Measurements from ENCODE around the gene ARF6.

GRCh38 chr14:49868720-49869114 lies 24.2 kb upstream of the ARF6 start:
- TF ChIP-seq POLR2A (IDR thresholded peaks at IDR 0.05) (no peak), POLR2AphosphoS5 (IDR thresholded peaks at IDR 0.05; ENCODE audit: insufficient read depth in 1 of 2, low read depth in 1 of 2) (no peak)
- TF ChIP-seq, protein P1, sequence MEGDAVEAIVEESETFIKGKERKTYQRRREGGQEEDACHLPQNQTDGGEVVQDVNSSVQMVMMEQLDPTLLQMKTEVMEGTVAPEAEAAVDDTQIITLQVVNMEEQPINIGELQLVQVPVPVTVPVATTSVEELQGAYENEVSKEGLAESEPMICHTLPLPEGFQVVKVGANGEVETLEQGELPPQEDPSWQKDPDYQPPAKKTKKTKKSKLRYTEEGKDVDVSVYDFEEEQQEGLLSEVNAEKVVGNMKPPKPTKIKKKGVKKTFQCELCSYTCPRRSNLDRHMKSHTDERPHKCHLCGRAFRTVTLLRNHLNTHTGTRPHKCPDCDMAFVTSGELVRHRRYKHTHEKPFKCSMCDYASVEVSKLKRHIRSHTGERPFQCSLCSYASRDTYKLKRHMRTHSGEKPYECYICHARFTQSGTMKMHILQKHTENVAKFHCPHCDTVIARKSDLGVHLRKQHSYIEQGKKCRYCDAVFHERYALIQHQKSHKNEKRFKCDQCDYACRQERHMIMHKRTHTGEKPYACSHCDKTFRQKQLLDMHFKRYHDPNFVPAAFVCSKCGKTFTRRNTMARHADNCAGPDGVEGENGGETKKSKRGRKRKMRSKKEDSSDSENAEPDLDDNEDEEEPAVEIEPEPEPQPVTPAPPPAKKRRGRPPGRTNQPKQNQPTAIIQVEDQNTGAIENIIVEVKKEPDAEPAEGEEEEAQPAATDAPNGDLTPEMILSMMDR (IDR thresholded peaks at IDR 0.05) = no peak
